Posterior vena cava (tissue), 2 donors: Measurements from ENCODE around the gene CALHM6. TPM values are rescaled to one million over a fixed set of nuclear protein-coding genes. Genes with fewer than 3 reads are reported as not detected.

ENCODE experiments used
- DNase-seq: peaks from one replicate; pipeline ENCODE4 v3.0.0-alpha.2; 2020; ENCODE audit warnings: low spot score
- intact Hi-C, 2 donors: fragments of 100-400 bp; cut with DNase I; formaldehyde crosslinking; loops; one replicate each; pipeline versions ENCODE4 v1.14.1 to v1.14.2; 2022 to 2023
- long read RNA-seq, 2 donors: library from polyadenylated mRNA; unstranded; transcript quantifications; one replicate each; pipeline ENCODE4 v2.0.0, GENCODE V29; 2020 to 2021
- total RNA-seq, 2 donors: library from RNA; stranded (reverse); fragmentation: NEBNext Ultra II Directional; extraction: Animal tissue kit (Norgen Biotek cat#: 25700); gene quantifications; one replicate each; pipeline ENCODE4 v1.2.1, GENCODE V29; 2021
- donor health status: DM: yes; HTN: yes; CAD: no.
- donor health status: DM: yes; HTN: yes; CAD: no.

Gene CALHM6
- total RNA-seq: 1 to 10 TPM; 2.4 to 5.4 TPM
- long read RNA-seq, donor 1, partial matches to known transcripts: 1 of 1 reads
- long read RNA-seq, donor 1, other reads (novel, unspliced or antisense): 0 of 1 reads
- long read RNA-seq, donor 2: 0 reads

- DNase-seq: no peak
- intact Hi-C loops: no loop called here
These were observed at the start of gene CALHM6 for GRCh38 chr6:116461331-116461931. TSS of gene CALHM6 (plus strand) at chr6:116461375. CDS start at chr6:116461930, 555 bp downstream.

DNA sequence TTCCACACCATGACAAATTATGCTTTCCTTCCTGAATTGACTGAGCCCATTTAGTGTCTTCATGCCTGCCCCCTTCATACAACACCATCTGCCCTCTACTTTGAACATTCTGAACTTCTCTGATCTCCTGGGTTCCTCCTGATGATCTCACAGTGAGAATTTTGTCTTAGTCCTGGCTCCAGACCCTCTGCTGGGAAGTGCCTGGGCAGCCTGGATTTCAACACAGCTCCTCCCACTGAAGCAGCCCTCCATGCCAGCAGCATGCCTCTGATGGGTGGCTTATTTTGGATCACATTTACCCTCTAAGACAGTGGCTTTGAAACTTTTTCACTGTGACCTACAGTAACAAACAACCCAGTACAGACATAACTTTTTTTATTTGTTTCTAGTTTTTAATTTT is 48.9 kb upstream of the CALHM6 start:
- intact Hi-C loops: no loop called here
- DNase-seq: no peak

GRCh38 chr6:116413357-116413756 is 47.8 kb upstream of the CALHM6 start:
- no peak for DNase-seq
- intact Hi-C loops: no loop called here

DNA sequence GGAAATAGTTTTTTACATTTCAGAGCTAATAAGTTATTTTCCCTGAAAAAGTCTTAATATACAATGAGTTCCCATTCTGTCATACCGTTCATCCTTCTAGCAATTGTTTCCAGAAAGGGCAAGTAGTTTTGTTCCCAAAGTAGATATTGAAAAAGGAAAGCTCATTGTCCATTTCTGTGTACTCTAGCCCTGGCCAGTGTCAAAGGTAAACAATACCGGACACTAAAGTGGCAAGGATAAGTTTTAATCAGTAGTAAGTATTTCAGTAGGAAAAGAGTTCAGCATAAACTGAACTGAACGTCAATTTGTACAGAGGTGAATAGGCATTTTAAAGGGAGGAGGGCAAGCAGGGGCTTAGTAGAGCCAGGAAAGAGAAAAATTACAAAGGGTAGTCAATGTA is 43.5 kb upstream of the CALHM6 start:
- intact Hi-C loops: no loop called here
- DNase-seq: no peak

DNA sequence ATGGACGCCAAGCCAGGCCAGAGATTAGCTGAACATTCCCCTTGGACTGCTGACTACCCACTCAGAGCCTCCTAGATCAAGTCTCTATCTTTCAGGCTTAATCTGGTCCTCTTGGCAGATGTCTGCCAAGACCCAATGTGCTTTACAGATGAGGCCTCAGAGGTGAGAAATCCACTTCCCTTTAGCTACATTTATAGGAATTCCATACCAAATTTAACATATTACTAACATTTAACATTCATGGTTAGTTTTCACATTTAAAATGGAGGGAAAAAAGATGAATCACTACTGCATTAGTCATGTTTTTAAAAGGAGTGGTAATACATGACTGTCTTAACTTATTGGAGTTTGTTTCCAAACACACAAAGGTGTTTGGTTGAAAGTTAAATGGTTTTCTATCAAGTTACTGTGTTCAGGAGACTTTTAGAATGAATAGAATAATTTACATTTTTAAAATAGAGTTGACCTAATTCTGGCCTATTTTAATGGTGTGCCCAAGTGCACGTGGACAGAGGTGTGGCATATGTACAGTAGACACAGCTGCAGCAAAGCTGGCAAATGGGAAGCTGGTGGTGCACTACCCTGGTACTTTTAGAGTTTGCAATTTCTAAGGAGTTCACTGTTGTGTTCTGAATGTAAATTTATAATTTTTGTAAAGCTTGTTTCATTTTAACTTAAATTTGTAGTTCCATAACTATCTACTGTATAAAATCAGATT is 41.9 kb upstream of the CALHM6 start:
- DNase-seq: no peak
- intact Hi-C loops: no loop called here

DNA sequence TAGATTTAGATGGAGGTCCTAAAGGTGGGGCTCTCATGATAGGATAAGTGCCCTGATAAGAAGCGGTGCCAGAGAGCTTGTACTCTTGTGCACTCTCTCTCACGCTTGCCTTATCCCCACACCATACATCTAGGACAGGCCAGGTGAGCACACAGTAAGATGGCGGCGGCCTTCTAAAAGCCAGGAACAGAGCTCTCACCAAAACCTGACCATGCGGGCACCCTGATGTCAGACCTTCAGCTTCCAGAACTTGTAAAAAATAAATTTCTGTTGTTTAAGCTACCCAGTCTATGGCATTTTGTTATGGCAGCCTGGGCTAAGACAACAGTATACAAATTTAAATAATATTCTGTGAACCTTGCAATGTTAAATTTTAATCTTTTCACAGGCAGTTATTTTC is 40.8 kb upstream of the CALHM6 start:
- DNase-seq: no peak

GRCh38 chr6:116422238-116422637 is 38.9 kb upstream of the CALHM6 start:
- DNase-seq: no peak
- intact Hi-C loops: no loop called here

More for the DNA sequence above, 40.8 kb upstream of the CALHM6 start:
- intact Hi-C loops: no loop called here

DNA sequence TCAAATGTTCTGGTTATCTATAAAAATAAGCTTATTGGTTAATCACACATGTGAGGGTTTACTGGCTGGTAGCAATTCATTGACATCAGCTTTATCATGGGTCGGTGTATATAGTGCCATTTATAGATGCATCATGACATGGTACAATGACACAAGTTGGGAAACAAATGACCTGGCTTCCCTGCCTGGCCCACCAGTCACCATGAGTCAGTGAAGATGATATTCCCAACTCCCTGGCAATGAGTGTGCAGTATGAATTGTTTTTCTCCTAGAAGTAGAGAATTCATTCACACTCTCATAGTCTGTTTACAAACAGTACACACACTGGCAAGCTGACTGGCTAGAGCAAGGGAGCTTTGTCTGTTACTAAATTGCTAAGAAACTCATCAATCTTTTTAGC is 37.2 kb upstream of the CALHM6 start:
- intact Hi-C loops: no loop called here
- no peak for DNase-seq

- intact Hi-C loops: no loop called here
These were observed 34.6 kb upstream of the CALHM6 start for GRCh38 chr6:116426551-116426950.

DNA sequence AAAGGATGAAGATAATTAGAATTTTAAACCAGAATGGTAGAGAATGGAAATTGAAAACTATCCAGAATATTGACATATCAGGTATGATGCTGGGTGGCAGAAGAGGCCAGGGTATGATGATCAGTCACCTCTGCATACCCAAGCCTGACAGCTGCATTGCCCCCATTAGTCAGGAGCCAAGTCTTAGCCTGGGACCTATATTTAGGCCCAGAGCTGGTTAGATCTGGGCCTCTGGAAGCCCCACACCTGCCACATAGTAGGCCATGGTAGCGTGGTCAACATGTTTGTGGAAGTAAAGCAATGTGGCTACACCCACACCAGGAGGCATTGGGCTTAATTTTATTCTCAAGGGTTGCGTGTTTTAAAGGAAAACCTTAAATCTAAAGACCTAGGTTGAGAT is 32.1 kb upstream of the CALHM6 start:
- intact Hi-C loops: no loop called here
- DNase-seq: no peak

More at GRCh38 chr6:116426551-116426950, 34.6 kb upstream of the CALHM6 start:
- DNase-seq: no peak

- DNase-seq: no peak
- intact Hi-C loops: no loop called here
These were observed 30.3 kb upstream of the CALHM6 start for GRCh38 chr6:116430860-116431259.

DNA sequence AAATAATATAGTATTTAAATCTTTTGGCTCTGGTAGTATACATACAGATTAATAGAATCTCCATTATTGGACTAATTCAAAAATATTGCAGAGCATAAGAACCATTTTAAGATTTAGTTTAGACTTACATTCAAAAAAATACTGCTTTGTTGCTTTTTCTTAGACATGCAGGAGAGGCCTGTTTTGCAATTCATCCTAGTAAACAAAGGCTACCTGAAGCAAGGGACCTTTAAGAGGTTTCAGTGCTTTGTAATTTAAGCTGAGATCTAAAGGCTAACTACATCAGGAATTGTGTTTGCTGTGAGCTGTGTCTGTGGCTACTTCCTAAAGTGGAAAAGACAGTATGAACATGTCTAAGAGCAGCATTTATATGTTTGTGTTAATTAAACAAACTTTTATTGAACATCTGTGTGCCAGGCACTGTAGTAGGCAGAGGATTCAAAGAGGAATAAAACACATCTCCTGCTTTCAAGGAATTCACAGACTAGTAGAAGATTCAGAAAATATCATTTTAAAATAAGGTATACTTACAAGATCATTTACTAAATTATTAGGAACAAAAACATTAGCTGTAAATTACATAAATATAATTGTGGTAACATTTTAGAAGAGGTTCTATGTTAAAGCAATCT is 29.1 kb upstream of the CALHM6 start:
- DNase-seq: no peak
- intact Hi-C loops: no loop called here

GRCh38 chr6:116433206-116433712 is 27.9 kb upstream of the CALHM6 start:
- no peak for DNase-seq
- intact Hi-C loops: no loop called here

DNA sequence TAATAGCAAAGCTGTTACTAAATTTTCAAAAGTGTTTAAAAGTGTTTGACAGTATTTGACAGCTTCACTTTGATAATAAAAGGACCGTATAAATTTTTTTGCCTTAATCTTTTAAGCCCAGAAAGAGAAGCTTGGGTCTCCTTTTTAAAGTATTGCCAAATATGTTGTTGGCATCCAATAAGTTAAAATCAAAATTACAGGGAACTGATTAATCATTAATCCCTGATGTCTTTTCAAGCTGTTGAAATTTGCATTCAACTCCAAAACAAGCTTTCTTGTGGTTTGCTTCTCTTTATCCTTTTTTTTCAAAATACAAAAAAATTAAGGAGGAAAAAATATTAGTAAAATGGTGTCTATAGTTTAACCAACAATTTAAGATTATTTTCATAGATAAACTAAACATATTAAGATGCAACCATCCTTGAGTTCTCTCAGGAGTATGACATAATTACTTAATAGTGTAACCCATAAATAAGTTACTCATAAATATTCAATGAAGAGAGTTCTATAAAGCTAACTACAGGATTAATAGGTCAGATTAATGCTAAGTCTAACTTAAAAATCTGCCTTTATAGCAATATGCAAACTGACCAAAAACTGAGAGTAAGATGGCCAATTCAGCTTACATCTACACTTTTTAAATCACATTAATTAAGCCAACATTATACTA is 27.0 kb upstream of the CALHM6 start:
- DNase-seq: no peak
- intact Hi-C loops: no loop called here

DNA sequence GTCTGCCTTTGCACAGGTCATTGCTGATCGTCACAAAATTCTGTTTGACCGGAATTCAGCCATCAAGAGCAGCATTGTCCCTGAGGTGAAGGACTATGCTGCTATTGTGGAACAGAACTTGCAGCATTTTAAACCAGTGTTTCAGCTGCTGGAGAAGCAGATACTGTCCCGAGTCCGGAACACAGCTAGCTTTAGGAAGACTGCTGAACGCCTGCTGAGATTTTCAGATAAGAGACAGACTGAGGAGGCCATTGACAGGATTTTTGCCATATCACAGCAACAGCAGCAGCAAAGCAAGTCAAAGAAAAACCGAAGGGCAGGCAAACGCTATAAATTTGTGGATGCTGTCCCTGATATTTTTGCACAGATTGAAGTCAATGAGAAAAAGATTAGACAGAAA is 24.6 kb upstream of the CALHM6 start:
- intact Hi-C loops: no loop called here

DNA sequence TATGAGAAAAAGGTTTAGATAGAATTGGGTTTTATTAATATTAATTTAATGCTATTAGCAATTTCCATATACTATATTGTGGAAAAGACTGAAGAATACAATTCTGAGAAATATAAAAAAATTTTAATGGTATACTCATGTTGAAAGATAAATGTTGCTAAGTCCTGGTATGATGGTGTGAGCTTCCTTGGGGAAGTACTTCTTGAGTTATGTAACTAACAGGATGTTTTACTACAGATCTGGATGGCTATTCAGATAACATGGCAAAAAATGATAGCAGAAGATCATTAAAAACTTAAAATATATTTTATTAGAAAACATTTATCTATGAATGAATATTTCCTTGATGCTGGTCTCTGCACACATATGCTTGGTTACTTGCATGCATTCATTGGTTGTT is 23.5 kb upstream of the CALHM6 start:
- intact Hi-C loops: no loop called here
- DNase-seq: no peak

More for the DNA sequence above, 24.6 kb upstream of the CALHM6 start:
- no peak for DNase-seq

DNA sequence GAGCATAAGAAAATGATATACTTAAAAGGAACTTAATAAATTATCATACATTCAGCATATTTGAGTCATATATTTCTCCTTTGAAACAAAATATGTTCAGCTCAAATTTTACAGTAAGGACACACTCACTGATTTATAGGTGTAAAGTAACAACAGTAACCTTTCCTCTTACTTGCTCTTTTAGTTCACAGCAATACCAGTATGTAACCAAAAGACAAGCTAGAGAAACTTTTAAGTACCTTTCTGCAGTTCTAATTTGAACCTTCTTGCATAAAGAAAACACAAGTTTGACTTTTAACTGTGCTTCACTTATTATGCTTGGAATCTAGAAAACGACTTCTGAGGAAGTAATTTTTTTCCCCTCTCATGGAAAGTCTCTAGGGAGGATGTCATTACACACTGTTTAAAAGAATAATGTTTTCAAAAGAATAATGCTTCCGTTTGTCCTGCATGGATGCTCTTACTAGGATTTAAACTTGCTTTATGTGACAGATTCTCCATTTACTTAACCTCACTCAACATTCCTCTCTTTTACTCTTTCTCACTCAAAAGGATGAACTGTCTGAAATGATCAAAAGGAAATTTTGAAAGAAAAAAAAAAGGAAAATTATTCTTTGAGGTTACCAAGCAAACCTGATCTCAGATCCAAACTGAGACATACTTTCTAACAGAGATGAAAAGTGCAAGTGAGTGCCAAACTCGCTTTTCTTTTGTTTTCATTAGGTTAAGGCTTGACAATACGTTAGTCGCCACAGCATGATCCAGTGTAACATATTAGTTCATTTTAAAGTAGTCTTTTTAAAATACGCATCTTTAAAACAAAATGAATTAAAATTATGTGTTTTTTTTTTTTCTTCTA is 22.4 kb upstream of the CALHM6 start:
- intact Hi-C loops: no loop called here
- no peak for DNase-seq

DNA sequence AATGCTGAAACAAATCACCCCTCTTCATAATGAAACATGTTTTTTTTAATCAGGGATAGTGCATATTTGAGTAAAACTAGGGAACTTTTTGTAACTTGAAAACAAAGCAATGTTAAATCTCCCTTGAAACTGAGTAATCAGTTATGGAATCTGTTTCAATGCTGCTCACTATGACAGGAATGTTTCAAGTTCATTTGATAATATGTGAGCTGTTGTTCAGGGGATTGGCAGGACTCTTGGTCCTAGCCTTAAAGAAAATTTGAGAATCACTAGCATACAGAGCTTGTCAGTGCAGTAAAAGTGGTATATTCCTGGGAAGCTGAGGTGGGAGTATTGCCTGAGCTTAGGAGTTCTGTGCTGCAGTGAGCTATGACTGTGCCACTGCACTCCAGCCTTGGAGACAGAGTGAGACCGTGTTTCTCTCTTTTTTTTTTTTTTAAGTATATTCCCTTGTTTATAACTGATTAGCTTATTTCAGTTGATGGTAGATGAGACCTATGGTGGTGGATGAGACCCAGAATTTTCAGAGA is 21.6 kb upstream of the CALHM6 start:
- intact Hi-C loops: no loop called here

DNA sequence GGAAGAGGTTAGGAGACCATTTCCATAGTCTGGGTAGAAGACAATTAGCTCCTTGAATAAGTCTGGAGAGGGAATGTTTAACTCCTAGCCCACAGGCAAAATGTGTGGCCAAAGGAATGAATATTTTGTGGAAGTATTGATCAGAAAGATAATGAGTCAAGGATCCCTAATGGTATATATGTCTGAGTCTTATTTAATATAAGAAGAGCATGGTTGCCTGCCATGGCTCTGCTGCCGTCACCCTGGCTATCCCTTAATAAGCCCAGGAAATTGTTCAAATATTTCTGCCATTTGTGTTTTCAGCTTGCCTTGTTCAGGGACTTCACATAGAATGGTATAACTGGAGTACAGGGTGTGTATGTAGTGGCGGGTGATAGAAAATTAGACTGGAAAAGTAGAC is 18.1 kb upstream of the CALHM6 start:
- intact Hi-C loops: no loop called here
- DNase-seq: no peak

More for the DNA sequence above, 21.6 kb upstream of the CALHM6 start:
- DNase-seq: no peak
